Diencephalon (tissue), 1 donor: ENCODE measurements around the gene BAG1. TPM values are rescaled to one million over a fixed set of nuclear protein-coding genes. Genes with fewer than 3 reads are reported as not detected.

Source experiments
- total RNA-seq: library from RNA; depleted of rRNA; stranded (reverse); fragments of >200 nt; gene quantifications from one replicate; pipeline ENCODE4 v1.2.3, GENCODE V29; 2014

The BAG1 gene
- 42.2 TPM for total RNA-seq

DNA sequence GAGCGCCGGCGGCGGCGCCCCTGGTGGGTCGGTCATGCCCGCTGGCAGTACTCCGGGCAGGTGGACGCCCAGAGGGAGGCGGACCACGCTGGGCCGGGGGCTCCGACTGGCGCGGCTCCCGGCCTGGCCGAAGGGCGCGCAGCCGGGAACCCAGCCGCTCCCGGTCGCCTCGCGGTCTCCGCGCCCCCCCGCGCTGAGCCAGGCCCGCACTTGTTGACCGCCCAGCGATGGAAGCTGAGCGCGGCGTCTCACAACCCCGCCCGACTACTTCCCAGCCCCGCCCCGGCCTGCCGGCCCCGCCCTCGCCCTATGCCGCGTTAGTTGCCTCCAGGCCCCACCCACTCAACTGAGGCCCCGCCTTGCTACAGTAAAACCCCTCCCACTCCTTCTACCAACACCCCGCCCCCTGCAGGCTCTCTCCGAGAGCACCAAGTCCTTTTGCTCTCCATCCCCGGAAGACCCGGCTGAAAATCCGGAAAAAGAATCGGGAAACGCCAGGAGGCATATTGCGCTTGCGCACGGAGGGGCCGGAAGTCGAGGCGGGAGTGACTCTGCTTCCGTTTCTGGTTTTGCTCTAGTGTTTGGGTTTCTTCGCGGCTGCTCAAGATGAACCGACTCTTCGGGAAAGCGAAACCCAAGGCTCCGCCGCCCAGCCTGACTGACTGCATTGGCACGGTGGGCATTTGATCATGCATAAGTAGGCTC lies at the start of gene BAG1, which contains the start of gene CHMP5:
Gene BAG1, minus strand, starts transcription at position 236 of the 705 bp plus-strand sequence.
Gene CHMP5, plus strand, starts transcription at position 577 of the 705 bp plus-strand sequence. Its CDS starts 30 bp downstream, at position 607.

DNA sequence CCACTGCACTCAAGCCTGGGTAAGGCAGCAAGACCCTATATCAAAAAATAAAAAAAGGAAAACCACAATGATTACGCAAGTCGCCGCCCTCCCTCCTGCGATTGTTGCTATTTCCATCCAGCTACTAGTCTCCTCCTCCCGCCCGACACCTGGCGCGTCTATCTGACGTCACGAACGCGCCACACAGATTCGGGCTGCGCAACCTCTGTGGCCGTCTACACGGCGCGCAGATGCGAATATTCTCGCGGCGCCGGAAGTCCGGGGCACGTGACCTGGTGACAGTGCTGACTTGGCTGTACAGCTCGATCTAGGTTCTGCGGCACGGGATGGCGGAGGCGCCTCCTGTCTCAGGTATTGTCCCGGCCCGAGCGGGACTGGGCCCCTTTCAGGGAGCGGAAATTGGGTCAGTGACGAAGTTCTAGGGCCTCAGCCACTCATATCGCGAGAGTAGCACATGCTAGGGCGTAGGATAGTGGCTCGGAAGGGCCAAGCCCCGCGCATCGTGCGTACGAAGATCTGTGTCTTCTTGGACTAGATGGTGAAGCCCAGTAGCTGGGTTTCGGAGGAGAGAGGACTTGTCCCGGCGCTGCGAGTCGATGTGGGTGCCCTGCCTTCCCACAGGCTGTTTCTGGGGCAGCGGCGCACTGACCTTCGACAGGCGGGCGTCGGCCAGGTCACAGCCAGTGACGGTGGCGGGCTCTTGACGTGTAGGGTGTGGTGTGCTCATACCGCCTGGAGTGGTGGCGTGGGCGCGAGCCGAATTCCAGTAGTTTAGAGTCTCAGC lies 25.9 kb upstream of the BAG1 start, which contains the start of gene NFX1:
Gene NFX1, plus strand, starts transcription at position 270 of the 784 bp plus-strand sequence. Its CDS starts 57 bp downstream, at position 327.

DNA sequence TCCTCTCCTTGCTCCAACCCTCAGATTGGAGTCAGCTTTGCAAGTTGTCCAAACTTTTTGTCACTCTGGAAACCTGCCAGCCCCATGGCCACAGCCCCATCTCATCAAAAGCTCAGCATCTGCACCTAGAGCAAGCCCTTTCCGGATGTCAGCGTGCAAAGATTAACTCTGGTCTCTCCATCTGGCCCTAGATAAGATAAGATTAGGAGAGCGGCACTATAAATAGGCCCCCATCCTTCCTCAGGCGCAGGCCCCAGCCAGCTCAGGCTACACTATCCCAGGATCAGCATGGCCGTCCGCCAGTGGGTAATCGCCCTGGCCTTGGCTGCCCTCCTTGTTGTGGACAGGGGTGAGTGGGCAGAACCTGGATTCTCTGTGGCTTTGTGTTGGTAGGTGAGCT lies 24.6 kb downstream of the BAG1 start, which contains the start of gene SPINK4:
Gene SPINK4, plus strand, starts transcription at position 247 of the 400 bp plus-strand sequence. Its CDS starts 42 bp downstream, at position 289.

Other genes starting within 250 kb of the BAG1 start
- 296 TPM for gene DNAJA1, start 239.4 kb downstream of the BAG1 start, total RNA-seq
- 45.7 TPM for gene SMU1, start 188.0 kb downstream of the BAG1 start, total RNA-seq
- 1.8 TPM for gene B4GALT1, start 97.4 kb downstream of the BAG1 start, total RNA-seq
- gene SPINK4, start 24.5 kb downstream of the BAG1 start, total RNA-seq = not detected
- 101 TPM for gene CHMP5, start 341 bp upstream of the BAG1 start, total RNA-seq
- gene NFX1, start 25.8 kb upstream of the BAG1 start, total RNA-seq = 21.2 TPM
- not detected for gene AQP7, start 137.9 kb upstream of the BAG1 start, total RNA-seq
- gene AQP3, start 182.9 kb upstream of the BAG1 start, total RNA-seq = 0.23 TPM
- 14.5 TPM for gene NOL6, start 209.2 kb upstream of the BAG1 start, total RNA-seq